GM12864 (cell line): ENCODE data around the gene DNASE1.

ENCODE experiments used
- DNase-seq: peaks from one replicate; pipeline ENCODE4 v3.0.0-alpha.2; 2011; ENCODE audit warnings: low read depth
- H3K4me3 ChIP-seq: 2 replicates; pipeline ENCODE4 v1.5.1; 2011; ENCODE audit warnings: mild to moderate bottlenecking, low read depth, low read length, control low read depth
- TF ChIP-seq, protein P1 (sequence below): IDR thresholded peaks from 2 replicates; pipeline ENCODE4 v1.5.1; 2011; ENCODE audit warnings: low read depth, mild to moderate bottlenecking, moderate library complexity, low read length, control low read depth, inconsistent platforms; ENCODE audit errors: missing control alignments

Gene DNASE1

DNA sequence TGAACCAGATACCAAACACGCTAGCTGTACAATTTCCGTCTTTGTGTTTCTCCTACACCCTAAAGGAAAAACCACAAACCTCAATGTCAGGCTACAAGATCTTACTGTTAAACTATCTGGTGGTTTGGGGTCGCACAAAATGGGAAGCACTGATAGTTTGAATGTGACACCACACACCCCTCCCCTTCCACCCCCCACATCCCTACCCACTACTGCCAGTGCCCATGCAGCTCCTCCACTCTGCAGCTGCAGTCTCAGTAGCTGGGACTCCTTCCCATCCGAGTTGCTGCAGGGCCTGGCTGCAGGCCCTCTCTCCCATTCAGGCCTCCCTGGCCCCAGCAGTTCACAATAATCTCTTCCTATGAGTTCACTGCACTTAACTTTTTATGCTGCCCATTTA, 44.5 kb downstream of the DNASE1 start:
- no peak for DNase-seq
- TF ChIP-seq, protein P1, sequence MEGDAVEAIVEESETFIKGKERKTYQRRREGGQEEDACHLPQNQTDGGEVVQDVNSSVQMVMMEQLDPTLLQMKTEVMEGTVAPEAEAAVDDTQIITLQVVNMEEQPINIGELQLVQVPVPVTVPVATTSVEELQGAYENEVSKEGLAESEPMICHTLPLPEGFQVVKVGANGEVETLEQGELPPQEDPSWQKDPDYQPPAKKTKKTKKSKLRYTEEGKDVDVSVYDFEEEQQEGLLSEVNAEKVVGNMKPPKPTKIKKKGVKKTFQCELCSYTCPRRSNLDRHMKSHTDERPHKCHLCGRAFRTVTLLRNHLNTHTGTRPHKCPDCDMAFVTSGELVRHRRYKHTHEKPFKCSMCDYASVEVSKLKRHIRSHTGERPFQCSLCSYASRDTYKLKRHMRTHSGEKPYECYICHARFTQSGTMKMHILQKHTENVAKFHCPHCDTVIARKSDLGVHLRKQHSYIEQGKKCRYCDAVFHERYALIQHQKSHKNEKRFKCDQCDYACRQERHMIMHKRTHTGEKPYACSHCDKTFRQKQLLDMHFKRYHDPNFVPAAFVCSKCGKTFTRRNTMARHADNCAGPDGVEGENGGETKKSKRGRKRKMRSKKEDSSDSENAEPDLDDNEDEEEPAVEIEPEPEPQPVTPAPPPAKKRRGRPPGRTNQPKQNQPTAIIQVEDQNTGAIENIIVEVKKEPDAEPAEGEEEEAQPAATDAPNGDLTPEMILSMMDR: no peak
- H3K4me3 ChIP-seq: no peak overlapping the region

- no peak for DNase-seq
Observed at GRCh38 chr16:3701531-3701930, 47.0 kb downstream of the DNASE1 start.

GRCh38 chr16:3702082-3702481, 47.6 kb downstream of the DNASE1 start:
- TF ChIP-seq, protein P1: no peak
- no peak for DNase-seq
- H3K4me3 ChIP-seq: no peak overlapping the region

More at GRCh38 chr16:3701531-3701930, 47.0 kb downstream of the DNASE1 start:
- TF ChIP-seq, protein P1: no peak
- no peak overlapping the region for H3K4me3 ChIP-seq

DNA sequence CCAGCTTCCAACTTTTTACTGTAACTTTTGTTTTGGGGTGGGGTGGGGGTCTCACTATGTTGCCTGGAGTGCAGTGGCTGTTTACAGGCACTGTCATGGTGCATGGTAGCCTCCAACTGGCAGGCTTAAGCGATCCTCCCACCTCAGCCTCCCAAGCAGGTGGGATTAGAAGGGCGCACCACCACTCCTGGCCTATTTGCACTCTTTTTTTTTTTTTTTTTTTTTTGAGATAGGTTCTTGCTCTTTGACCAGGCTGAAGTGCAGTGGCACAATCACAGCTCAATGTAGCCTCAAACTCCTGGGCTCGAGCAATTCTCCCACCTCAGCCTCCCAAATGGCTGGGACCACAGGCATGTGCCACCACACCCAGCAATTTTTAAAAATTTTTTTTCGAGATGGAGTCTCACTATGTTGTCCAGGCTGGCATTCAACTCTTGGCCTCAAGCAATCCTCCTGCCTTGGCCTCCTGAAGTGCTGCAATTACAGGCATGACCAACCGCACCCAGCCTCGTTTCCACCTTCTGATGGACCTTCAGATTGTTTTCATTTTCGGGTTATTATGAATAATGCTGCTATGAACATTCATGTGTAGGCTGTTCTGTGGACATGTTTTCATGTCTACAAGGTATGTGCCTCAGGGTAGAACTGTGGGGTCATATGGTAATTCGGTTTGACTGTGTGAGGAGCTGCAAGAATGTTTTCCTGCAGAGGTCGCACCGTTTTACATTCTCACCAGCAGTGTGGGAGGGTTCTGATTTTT, 51.9 kb downstream of the DNASE1 start:
- DNase-seq: no peak
- TF ChIP-seq, protein P1: no peak
- no peak overlapping the region for H3K4me3 ChIP-seq
